Adipocyte (in vitro differentiated cells): ENCODE data around the gene POLD2.

Source experiments
- DNase-seq: peaks from one replicate; pipeline ENCODE4 v3.0.0-alpha.2; 2015; ENCODE audit warnings: low read depth
- H3K27me3 ChIP-seq: replicated peaks from 2 replicates; pipeline ENCODE4 v1.7.0; 2013; ENCODE audit warnings: mild to moderate bottlenecking, low read length, moderate library complexity; ENCODE audit not compliant: control insufficient read depth, insufficient read depth
- H3K36me3 ChIP-seq: 2 replicates; pipeline ENCODE4 v1.7.0; 2013; ENCODE audit warnings: low read length, mild to moderate bottlenecking, moderate library complexity; ENCODE audit not compliant: control insufficient read depth, insufficient read depth, severe bottlenecking
- H3K4me1 ChIP-seq: 2 replicates; pipeline ENCODE4 v1.7.0; 2013; ENCODE audit warnings: mild to moderate bottlenecking, low read length, moderate library complexity; ENCODE audit not compliant: control insufficient read depth, insufficient read depth
- H3K4me3 ChIP-seq: 2 replicates; pipeline ENCODE4 v1.7.0; 2013; ENCODE audit warnings: mild to moderate bottlenecking, low read length, moderate library complexity
- H3K9ac ChIP-seq: 2 replicates; pipeline ENCODE4 v1.7.0; 2013; ENCODE audit warnings: mild to moderate bottlenecking, low read length, moderate library complexity
- H3K9me3 ChIP-seq: 2 replicates; pipeline ENCODE4 v1.7.0; 2013; ENCODE audit warnings: mild to moderate bottlenecking, low read length, moderate library complexity; ENCODE audit not compliant: control insufficient read depth

Gene POLD2

GRCh38 chr7:44094883-44095592, 28.3 kb downstream of the POLD2 start:
- peaks cover 30% of the 10 kb centered on the region for H3K4me1 ChIP-seq
- H3K36me3 ChIP-seq, result no peaks in the 10 kb centered on the region
- peak overlapping the region; percentile 2 for H3K4me3 ChIP-seq
- DNase-seq, result no peak
- H3K9ac ChIP-seq, result peak overlapping the region; percentile 65
- no peaks in the 10 kb centered on the region for H3K9me3 ChIP-seq
- no peaks in the 10 kb centered on the region for H3K27me3 ChIP-seq

GRCh38 chr7:44094365-44094764, 29.0 kb downstream of the POLD2 start:
- H3K4me1 ChIP-seq, result peaks cover 32% of the 10 kb centered on the region

GRCh38 chr7:44093102-44093641, 30.2 kb downstream of the POLD2 start:
- H3K27me3 ChIP-seq, result no peaks in the 10 kb centered on the region
- DNase-seq, result no peak
- no peak overlapping the region for H3K4me3 ChIP-seq

More at GRCh38 chr7:44094365-44094764, 29.0 kb downstream of the POLD2 start:
- peak overlapping the region; percentile 65 for H3K9ac ChIP-seq
- no peaks in the 10 kb centered on the region for H3K9me3 ChIP-seq
- H3K27me3 ChIP-seq, result no peaks in the 10 kb centered on the region
- DNase-seq, result no peak
- no peaks in the 10 kb centered on the region for H3K36me3 ChIP-seq
- peak overlapping the region; percentile 2 for H3K4me3 ChIP-seq

GRCh38 chr7:44087911-44088838, 35.2 kb downstream of the POLD2 start:
- Histone ChIP-seq H3K4me1 (peaks cover 57% of the 10 kb centered on the region), H3K36me3 (no peaks in the 10 kb centered on the region), H3K9ac (peak overlapping the region; percentile 85), H3K9me3 (no peaks in the 10 kb centered on the region), H3K27me3 (no peaks in the 10 kb centered on the region), H3K4me3 (peak overlapping the region; percentile 38)
- peak; percentile 84 for DNase-seq

More at GRCh38 chr7:44093102-44093641, 30.2 kb downstream of the POLD2 start:
- Histone ChIP-seq H3K4me1 (peaks cover 42% of the 10 kb centered on the region), H3K36me3 (no peaks in the 10 kb centered on the region), H3K9me3 (no peaks in the 10 kb centered on the region), H3K9ac (no peak overlapping the region)

- DNase-seq, result no peak
- Histone ChIP-seq H3K27me3 (no peaks in the 10 kb centered on the region), H3K9me3 (no peaks in the 10 kb centered on the region), H3K4me3 (no peak overlapping the region), H3K4me1 (peaks cover 58% of the 10 kb centered on the region), H3K36me3 (no peaks in the 10 kb centered on the region), H3K9ac (peak overlapping the region; percentile 85)
Measured at GRCh38 chr7:44086627-44087026, 36.7 kb downstream of the POLD2 start.

GRCh38 chr7:44085546-44085945, 37.8 kb downstream of the POLD2 start:
- no peaks in the 10 kb centered on the region for H3K9me3 ChIP-seq
- H3K36me3 ChIP-seq, result peaks cover under 1% of the 10 kb centered on the region
- H3K4me3 ChIP-seq, result no peak overlapping the region
- H3K27me3 ChIP-seq, result no peaks in the 10 kb centered on the region
- peak overlapping the region; percentile 64 for H3K9ac ChIP-seq
- H3K4me1 ChIP-seq, result peaks cover 67% of the 10 kb centered on the region
- DNase-seq, result no peak

GRCh38 chr7:44084701-44085100, 38.6 kb downstream of the POLD2 start:
- Histone ChIP-seq H3K9me3 (no peaks in the 10 kb centered on the region), H3K9ac (peak overlapping the region; percentile 89), H3K4me1 (peaks cover 62% of the 10 kb centered on the region), H3K36me3 (peaks cover 9% of the 10 kb centered on the region), H3K27me3 (no peaks in the 10 kb centered on the region), H3K4me3 (no peak overlapping the region)
- DNase-seq, result peak; percentile 53

GRCh38 chr7:44083796-44084195, 39.6 kb downstream of the POLD2 start:
- Histone ChIP-seq H3K4me3 (no peak overlapping the region), H3K36me3 (peaks cover 18% of the 10 kb centered on the region), H3K4me1 (peaks cover 54% of the 10 kb centered on the region), H3K27me3 (no peaks in the 10 kb centered on the region), H3K9ac (peak overlapping the region; percentile 89), H3K9me3 (no peaks in the 10 kb centered on the region)
- no peak for DNase-seq

GRCh38 chr7:44082541-44083207, 40.7 kb downstream of the POLD2 start:
- Histone ChIP-seq H3K27me3 (no peaks in the 10 kb centered on the region), H3K36me3 (peaks cover 29% of the 10 kb centered on the region), H3K4me3 (peak overlapping the region; percentile 78), H3K4me1 (peaks cover 42% of the 10 kb centered on the region), H3K9ac (peak overlapping the region; percentile 89), H3K9me3 (no peaks in the 10 kb centered on the region)
- DNase-seq, result peak; percentile 100

- Histone ChIP-seq H3K9ac (peak overlapping the region; percentile 95), H3K9me3 (no peaks in the 10 kb centered on the region), H3K36me3 (peaks cover 43% of the 10 kb centered on the region), H3K4me3 (peak overlapping the region; percentile 95), H3K4me1 (peaks cover 34% of the 10 kb centered on the region), H3K27me3 (no peaks in the 10 kb centered on the region)
- DNase-seq, result no peak
Measured at GRCh38 chr7:44081266-44081748, 42.0 kb downstream of the POLD2 start.
